Tongue (tissue), 2 donors: ENCODE data around the gene MKRN1. TPM values are rescaled to one million over a fixed set of nuclear protein-coding genes. Genes with fewer than 3 reads are reported as not detected.
A peak's percentile ranks its signal among the peaks of the same experiment; 100 is the strongest.
"Not testable (repeated sequence)": the region's sequence is repeated elsewhere in the genome, so short reads cannot be mapped to it uniquely, and the experiment has no call there.

Experiments
- DNase-seq: peaks from one replicate; pipeline ENCODE4 v3.0.0-alpha.2; 2015
- total RNA-seq: library from RNA; depleted of rRNA; stranded (reverse); fragments of >200 nt; gene quantifications from one replicate; pipeline ENCODE4 v1.2.3, GENCODE V29; 2014

MKRN1 gene
- total RNA-seq, 1 donor from 2014 or later, result 68.9 TPM

GRCh38 chr7:140484951-140485499 lies 5.7 kb upstream of the MKRN1 start:
- DNase-seq, result no peak

DNA sequence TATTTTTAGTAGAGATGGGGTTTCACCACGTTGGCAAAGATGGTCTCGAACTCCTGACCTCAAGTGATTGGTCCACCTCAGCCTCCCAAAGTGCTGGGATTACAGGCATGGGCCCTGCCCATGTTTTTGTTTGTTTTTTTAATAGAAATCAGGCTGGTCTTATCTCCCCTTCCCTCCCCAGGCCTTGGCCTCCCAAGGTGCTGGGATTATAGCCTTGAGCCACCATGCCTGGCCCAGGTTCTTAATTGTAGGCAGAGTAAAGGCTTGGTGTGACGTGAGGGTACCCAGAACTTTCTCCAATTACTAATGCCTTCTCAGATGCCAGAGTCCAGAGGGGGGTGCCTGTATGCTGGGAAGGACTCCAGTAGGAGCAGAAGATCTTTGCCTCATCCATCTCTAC lies 5.2 kb upstream of the MKRN1 start:
- no peak for DNase-seq

GRCh38 chr7:140479739-140480084 lies 407 bp upstream of the MKRN1 start:
- no peak for DNase-seq

DNA sequence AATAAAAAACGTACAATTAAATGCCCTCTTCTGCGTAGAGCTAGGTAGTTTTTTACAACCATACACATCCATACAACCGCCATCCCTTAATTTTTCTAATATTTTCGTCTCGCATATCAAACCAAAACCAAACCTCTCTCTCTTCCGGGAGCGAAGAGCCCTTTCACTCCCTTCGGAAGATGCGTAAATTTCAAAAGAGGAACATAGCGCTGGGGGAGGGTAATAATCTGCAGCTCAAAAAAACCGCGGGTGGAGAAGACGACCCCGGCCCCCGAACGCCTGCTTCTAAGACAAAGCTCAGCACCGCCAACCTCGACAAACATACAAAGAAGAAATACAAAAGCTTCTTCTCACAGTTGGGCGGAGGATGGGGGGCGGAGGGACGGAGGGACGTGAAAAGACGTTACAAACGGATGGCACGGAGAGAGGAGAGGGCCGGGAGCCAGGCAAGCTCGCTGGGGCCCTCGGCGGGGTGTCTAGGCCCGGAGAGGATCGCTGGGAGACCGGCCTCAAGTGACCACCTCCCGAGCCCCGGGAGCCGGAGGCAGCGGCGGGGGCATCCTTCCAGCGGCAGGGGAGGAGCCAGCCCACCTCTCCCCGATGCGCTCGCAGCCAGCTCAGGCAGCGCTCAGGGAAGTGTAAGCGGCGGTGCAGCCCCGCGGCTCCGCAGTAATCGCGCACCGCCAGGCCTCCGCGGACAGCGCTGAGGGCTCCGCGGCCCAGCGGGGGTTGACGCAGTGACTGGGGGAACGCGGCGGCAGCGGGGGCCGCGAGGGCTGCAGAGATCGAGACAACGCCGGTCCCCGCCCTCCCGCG lies 851 bp downstream of the MKRN1 start:
- DNase-seq, result peak; percentile 63

DNA sequence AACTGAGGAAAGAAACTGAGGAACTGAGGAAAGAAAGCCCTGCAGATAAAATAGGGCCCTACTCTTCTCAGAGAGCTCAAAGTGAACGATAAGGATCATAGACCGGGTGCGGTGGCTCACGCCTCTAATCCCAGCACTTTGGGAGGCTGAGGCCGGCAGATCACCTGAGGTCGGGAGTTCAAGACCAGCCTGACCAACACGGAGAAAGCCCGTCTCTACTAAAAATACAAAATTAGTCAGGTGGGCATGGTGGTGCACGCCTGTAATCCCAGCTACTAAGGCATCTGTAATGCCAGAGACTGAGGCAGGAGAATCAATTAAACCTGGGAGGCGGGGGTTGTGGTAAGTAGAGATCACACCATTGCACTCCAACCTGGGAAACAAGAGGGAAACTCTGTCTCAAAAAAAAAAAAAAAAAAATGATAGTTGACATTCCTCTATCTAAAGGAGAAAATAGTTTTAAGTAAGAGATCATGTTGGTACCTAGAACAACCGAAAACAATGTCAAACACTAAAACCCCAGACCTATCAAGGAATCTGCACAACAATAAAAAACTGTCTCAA lies 2.5 kb downstream of the MKRN1 start:
- no peak for DNase-seq

DNA sequence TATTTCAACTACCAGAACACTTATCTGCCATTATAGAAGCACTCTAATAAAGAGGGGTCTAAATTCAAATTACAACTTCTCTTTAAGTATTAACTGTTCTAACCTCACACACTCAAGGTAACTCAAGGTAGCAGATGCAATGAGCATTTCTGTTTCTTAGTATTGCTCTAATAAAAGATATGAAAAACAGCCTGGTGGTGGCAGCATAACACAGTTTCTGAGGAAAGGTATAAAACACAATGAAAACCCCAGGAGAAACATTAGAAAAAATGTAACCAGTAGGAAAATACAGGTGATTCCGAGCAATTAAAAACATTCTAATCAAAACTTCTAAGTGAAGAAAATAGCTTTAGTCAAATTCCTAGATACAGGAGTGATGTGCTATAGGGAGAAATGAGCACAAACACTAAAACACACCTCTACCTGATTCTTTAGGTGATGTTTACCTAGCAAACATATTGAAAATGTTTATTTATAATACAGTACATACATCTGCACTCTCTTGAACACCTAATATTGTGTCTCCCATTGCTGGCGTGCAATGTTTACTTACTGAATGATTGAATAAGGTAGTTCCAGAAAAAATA lies 3.5 kb downstream of the MKRN1 start:
- DNase-seq, result peak; percentile 76

GRCh38 chr7:140463111-140463510 lies 16.2 kb downstream of the MKRN1 start:
- no peak for DNase-seq

- no peak for DNase-seq
These were observed 20.4 kb downstream of the MKRN1 start for GRCh38 chr7:140458916-140459315.

DNA sequence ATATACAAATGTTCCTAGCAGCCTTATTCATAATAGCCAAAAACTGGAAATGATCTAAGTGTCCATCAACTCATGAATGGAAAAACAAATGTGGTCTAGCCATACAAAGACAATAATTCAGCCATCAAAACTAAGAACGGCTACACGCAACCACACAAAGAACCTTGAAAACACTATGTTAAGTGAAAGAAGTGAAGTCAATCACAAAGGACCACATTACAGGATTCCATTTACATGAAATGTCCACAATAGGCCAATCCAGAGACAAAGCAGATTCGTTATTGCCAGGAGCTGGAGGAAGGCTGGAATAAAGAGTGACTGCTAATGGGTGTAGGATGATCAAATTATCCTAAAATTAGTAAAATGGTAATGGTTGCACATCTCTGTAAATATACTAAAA lies 21.1 kb downstream of the MKRN1 start:
- no peak for DNase-seq

GRCh38 chr7:140456551-140457051 lies 22.7 kb downstream of the MKRN1 start:
- no peak for DNase-seq

- DNase-seq, result no peak
These were observed 23.6 kb downstream of the MKRN1 start for GRCh38 chr7:140455743-140456142.

DNA sequence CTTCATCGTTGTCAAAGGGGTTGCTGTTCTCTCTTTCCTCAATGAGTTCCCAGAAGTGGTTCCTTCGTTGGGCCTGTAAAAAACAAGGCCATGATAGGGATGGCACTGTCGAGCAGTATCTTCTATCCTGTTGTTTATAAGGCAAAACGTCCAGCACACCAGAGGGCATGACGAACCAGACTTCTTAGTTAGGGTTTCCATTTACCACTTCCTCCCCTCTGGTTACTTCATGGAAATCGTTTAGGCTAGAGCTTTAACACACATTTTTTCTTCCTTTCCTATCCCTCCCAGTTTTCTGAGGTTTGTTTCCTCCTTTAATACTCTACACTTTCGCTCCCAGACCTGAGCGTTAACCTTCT lies 24.7 kb downstream of the MKRN1 start:
- no peak for DNase-seq

- not testable (repeated sequence) for DNase-seq
These were observed 25.3 kb downstream of the MKRN1 start for GRCh38 chr7:140453785-140454656.

DNA sequence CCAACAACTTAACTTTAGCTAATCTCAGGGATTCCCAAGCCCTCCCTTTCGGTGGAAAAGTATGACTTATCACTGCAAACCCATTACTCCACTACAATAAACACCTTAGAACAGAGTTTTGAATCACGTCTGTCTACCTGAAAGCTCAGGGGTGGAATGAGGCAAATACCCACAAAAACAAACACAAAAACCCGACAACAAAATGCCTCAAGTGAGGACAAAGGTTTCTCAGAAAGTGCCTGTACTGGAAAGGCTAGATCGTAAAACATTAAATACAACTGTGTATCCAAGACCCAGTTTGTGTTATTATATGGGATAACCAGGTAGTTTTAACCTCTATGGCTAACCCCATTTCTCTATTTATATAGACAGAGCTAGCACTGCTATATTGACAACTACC lies 26.0 kb downstream of the MKRN1 start:
- no peak for DNase-seq

- no peak for DNase-seq
These were observed 27.6 kb downstream of the MKRN1 start for GRCh38 chr7:140451716-140452115.

- DNase-seq, result no peak
These were observed 30.4 kb downstream of the MKRN1 start for GRCh38 chr7:140448781-140449480.

- no peak for DNase-seq
These were observed 31.5 kb downstream of the MKRN1 start for GRCh38 chr7:140447841-140448240.

- no peak for DNase-seq
These were observed 32.8 kb downstream of the MKRN1 start for GRCh38 chr7:140446467-140446866.

DNA sequence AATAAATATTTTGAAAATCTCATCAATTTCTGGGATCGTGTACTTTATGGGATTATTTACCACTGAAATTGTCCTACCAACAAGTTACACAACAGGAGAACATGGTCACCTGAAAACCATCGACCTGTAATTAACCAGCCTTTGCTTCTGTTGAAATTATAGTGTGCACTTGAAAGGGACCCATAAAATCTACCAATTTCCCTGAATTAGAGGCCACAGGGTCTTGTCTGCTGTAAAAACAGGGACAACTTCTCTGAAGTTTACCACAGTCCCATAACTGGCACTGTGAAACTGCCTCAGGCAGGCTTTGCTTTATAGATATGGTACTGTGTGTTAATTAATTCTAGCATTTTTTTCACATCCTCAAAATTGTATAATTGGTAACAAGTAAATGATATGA lies 37.8 kb downstream of the MKRN1 start:
- DNase-seq, result no peak

DNA sequence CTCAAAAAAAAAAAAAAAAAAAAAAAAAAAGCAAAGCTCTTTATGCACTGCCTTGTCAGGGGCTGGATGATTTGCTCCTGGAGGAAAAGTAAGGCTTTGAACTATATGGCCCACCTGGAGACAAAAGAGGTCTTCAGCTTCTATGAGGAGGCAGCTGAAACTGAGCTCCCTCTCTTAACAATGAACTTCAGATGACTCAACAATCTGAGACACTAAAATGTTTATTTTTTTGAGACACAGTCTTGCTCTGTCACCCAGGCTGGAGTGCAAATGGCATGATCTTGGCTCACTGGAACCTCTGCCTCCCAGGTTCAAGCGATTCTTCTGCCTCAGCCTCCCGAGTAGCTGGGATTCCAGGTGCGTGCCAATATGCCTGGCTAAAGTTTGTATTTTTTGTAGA lies 38.7 kb downstream of the MKRN1 start:
- DNase-seq, result no peak

DNA sequence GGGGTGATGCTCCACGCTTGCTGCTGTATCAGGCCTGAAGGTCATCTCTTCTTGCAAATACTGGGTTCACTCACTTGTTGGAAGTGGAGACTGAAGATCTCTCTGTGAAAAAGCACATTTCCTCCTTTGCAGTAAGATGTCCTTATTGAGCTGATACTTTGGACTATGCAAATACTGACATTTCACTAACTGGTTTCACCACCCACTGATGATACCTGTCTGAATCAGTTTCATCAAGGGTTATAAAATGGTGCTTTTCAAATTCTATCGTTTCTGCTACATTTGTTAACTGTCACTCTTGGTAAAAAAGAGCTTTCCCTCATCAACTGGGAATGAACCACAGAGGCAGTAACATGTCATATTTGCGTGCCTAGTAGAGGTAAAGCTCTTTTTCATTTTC lies 39.9 kb downstream of the MKRN1 start:
- DNase-seq, result no peak
